ENCODE data around the gene PMEL.

DNA sequence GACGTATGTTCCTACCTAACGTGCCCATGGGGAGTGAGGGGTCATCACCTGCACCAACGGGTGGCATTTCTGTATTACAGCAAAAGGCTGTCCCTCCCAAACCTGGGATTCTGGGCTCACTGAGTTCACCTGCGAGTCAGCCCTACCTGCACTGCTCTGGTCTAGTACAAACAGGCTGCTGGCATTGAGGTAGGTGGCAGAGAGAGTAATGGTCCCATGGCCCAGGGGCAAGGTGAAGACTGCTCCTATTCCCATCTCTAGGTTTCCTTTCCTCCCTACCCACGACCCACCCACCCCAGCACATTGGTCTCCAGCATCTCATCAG lies 31.7 kb upstream of the PMEL start:
- TF ChIP-seq, protein P1, sequence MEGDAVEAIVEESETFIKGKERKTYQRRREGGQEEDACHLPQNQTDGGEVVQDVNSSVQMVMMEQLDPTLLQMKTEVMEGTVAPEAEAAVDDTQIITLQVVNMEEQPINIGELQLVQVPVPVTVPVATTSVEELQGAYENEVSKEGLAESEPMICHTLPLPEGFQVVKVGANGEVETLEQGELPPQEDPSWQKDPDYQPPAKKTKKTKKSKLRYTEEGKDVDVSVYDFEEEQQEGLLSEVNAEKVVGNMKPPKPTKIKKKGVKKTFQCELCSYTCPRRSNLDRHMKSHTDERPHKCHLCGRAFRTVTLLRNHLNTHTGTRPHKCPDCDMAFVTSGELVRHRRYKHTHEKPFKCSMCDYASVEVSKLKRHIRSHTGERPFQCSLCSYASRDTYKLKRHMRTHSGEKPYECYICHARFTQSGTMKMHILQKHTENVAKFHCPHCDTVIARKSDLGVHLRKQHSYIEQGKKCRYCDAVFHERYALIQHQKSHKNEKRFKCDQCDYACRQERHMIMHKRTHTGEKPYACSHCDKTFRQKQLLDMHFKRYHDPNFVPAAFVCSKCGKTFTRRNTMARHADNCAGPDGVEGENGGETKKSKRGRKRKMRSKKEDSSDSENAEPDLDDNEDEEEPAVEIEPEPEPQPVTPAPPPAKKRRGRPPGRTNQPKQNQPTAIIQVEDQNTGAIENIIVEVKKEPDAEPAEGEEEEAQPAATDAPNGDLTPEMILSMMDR (IDR thresholded peaks at IDR 0.05; ENCODE audit: low read length) = no peak
- TF ChIP-seq EZH2 (IDR thresholded peaks at IDR 0.05; ENCODE audit: borderline replicate concordance, low read length) = no peak

Measured in OCI-LY1 (cell line).